BLaER1 (cell line): ENCODE measurements around the gene ZSWIM7.
A peak's percentile ranks its signal among the peaks of the same experiment; 100 is the strongest.
"Not testable (repeated sequence)": the region's sequence is repeated elsewhere in the genome, so short reads cannot be mapped to it uniquely, and the experiment has no call there.

Experiments
- H3K27ac ChIP-seq: shearing (Covaris generic); formaldehyde crosslinking; 2 replicates; pipeline ENCODE4 v1.8.1; 2022
- H3K27me3 ChIP-seq: shearing (Covaris generic); formaldehyde crosslinking; 2 replicates; pipeline ENCODE4 v1.8.1; 2022
- H3K36me3 ChIP-seq: shearing (Covaris generic); formaldehyde crosslinking; 2 replicates; pipeline ENCODE4 v1.8.1; 2022
- H3K4me1 ChIP-seq: shearing (Covaris generic); formaldehyde crosslinking; 2 replicates; pipeline ENCODE4 v1.8.1; 2022
- H3K4me2 ChIP-seq: shearing (Covaris generic); formaldehyde crosslinking; 2 replicates; pipeline ENCODE4 v1.8.1; 2022
- H3K4me3 ChIP-seq: shearing (Covaris generic); formaldehyde crosslinking; 2 replicates; pipeline ENCODE4 v1.8.1; 2022
- H3K9ac ChIP-seq: shearing (Covaris generic); formaldehyde crosslinking; 2 replicates; pipeline ENCODE4 v1.8.1; 2022
- H3K9me3 ChIP-seq: shearing (Covaris generic); formaldehyde crosslinking; 2 replicates; pipeline ENCODE4 v1.8.1; 2022
- H4K20me1 ChIP-seq: shearing (Covaris generic); formaldehyde crosslinking; 2 replicates; pipeline ENCODE4 v1.8.1; 2022
- Cebpa-rat ChIP-seq: shearing (Covaris generic); IDR thresholded peaks from 2 replicates; pipeline ENCODE4 v1.8.1; 2022

Gene ZSWIM7

GRCh38 chr17:15999974-16000827 is 697 bp upstream of the ZSWIM7 start:
- Histone ChIP-seq H3K27ac (peak overlapping the region; percentile 90), H3K9me3 (peaks cover 12% of the 10 kb centered on the region; the same call in 1 of the 2 replicates), H3K4me1 (peaks cover 25% of the 10 kb centered on the region)

GRCh38 chr17:15998031-15998562 is 1.4 kb downstream of the ZSWIM7 start:
- Histone ChIP-seq H3K4me2 (peak overlapping the region; percentile 86), H4K20me1 (peaks cover 32% of the 10 kb centered on the region), H3K27me3 (no peaks in the 10 kb centered on the region), H3K9ac (no peak overlapping the region), H3K4me3 (no peak overlapping the region), H3K36me3 (peaks cover 48% of the 10 kb centered on the region), H3K9me3 (peaks cover 12% of the 10 kb centered on the region; the same call in 1 of the 2 replicates), H3K27ac (no peak overlapping the region), H3K4me1 (peaks cover 25% of the 10 kb centered on the region)
- no peak for TF ChIP-seq Cebpa-rat

More at GRCh38 chr17:15999974-16000827, 697 bp upstream of the ZSWIM7 start:
- Histone ChIP-seq H3K4me3 (peak overlapping the region; percentile 90), H3K4me2 (peak overlapping the region; percentile 86), H3K9ac (peak overlapping the region; percentile 91), H4K20me1 (peaks cover 32% of the 10 kb centered on the region), H3K27me3 (no peaks in the 10 kb centered on the region), H3K36me3 (peaks cover 50% of the 10 kb centered on the region)
- TF ChIP-seq Cebpa-rat: no peak

GRCh38 chr17:15996322-15996721 is 3.2 kb downstream of the ZSWIM7 start:
- H3K4me1 ChIP-seq: peaks cover 26% of the 10 kb centered on the region
- TF ChIP-seq Cebpa-rat: peak; percentile 95

GRCh38 chr17:15981646-15982580 is 17.6 kb downstream of the ZSWIM7 start:
- no peak overlapping the region for H3K27ac ChIP-seq

More at GRCh38 chr17:15996322-15996721, 3.2 kb downstream of the ZSWIM7 start:
- Histone ChIP-seq H3K4me2 (no peak overlapping the region), H3K4me3 (no peak overlapping the region), H3K9me3 (peaks cover 2% of the 10 kb centered on the region; the same call in 1 of the 2 replicates), H4K20me1 (peaks cover 22% of the 10 kb centered on the region), H3K27me3 (no peaks in the 10 kb centered on the region), H3K36me3 (peaks cover 39% of the 10 kb centered on the region), H3K9ac (no peak overlapping the region), H3K27ac (no peak overlapping the region)

GRCh38 chr17:15981208-15981607 is 18.3 kb downstream of the ZSWIM7 start:
- Histone ChIP-seq H3K9me3 (peaks cover 8% of the 10 kb centered on the region; the same call in 1 of the 2 replicates), H4K20me1 (no peaks in the 10 kb centered on the region), H3K27ac (no peak overlapping the region), H3K9ac (no peak overlapping the region), H3K27me3 (no peaks in the 10 kb centered on the region), H3K4me1 (no peaks in the 10 kb centered on the region), H3K4me2 (no peak overlapping the region), H3K4me3 (no peak overlapping the region), H3K36me3 (peaks cover 87% of the 10 kb centered on the region)
- no peak for TF ChIP-seq Cebpa-rat

More at GRCh38 chr17:15981646-15982580, 17.6 kb downstream of the ZSWIM7 start:
- H3K9ac ChIP-seq: no peak overlapping the region
- no peak for TF ChIP-seq Cebpa-rat
- no peaks in the 10 kb centered on the region for H3K4me1 ChIP-seq
- H3K36me3 ChIP-seq: peaks cover 88% of the 10 kb centered on the region
- peaks cover 8% of the 10 kb centered on the region; the same call in 1 of the 2 replicates for H3K9me3 ChIP-seq
- no peaks in the 10 kb centered on the region for H3K27me3 ChIP-seq
- H3K4me3 ChIP-seq: no peak overlapping the region
- no peaks in the 10 kb centered on the region for H4K20me1 ChIP-seq
- H3K4me2 ChIP-seq: no peak overlapping the region

- not testable (repeated sequence) for H3K4me2 ChIP-seq, H3K27me3 ChIP-seq, H3K4me1 ChIP-seq, H4K20me1 ChIP-seq, H3K9ac ChIP-seq, H3K4me3 ChIP-seq, H3K27ac ChIP-seq, H3K9me3 ChIP-seq
- H3K36me3 ChIP-seq: peaks cover 84% of the 10 kb centered on the region
Measured at GRCh38 chr17:15979013-15979412, 20.5 kb downstream of the ZSWIM7 start.

- H4K20me1 ChIP-seq: no peaks in the 10 kb centered on the region
- H3K9ac ChIP-seq: no peak overlapping the region
- no peak for TF ChIP-seq Cebpa-rat
- peaks cover 8% of the 10 kb centered on the region; the same call in 1 of the 2 replicates for H3K9me3 ChIP-seq
- no peaks in the 10 kb centered on the region for H3K27me3 ChIP-seq
- H3K36me3 ChIP-seq: peaks cover 81% of the 10 kb centered on the region
- H3K4me3 ChIP-seq: no peak overlapping the region
- no peak overlapping the region for H3K4me2 ChIP-seq
- H3K27ac ChIP-seq: no peak overlapping the region
- H3K4me1 ChIP-seq: no peaks in the 10 kb centered on the region
Measured at GRCh38 chr17:15978606-15979005, 20.9 kb downstream of the ZSWIM7 start.

GRCh38 chr17:15977894-15978293 is 21.6 kb downstream of the ZSWIM7 start:
- Histone ChIP-seq H3K36me3 (peaks cover 74% of the 10 kb centered on the region), H4K20me1 (no peaks in the 10 kb centered on the region), H3K9me3 (peaks cover 8% of the 10 kb centered on the region; the same call in 1 of the 2 replicates), H3K4me2 (no peak overlapping the region), H3K27ac (no peak overlapping the region), H3K27me3 (no peaks in the 10 kb centered on the region), H3K9ac (no peak overlapping the region), H3K4me1 (no peaks in the 10 kb centered on the region), H3K4me3 (no peak overlapping the region)
- no peak for TF ChIP-seq Cebpa-rat

- no peak for TF ChIP-seq Cebpa-rat
- no peak overlapping the region for H3K4me3 ChIP-seq
- no peak overlapping the region for H3K4me2 ChIP-seq
- no peak overlapping the region for H3K27ac ChIP-seq
- no peaks in the 10 kb centered on the region for H3K27me3 ChIP-seq
- H3K4me1 ChIP-seq: peaks cover 3% of the 10 kb centered on the region
- H3K9ac ChIP-seq: no peak overlapping the region
- no peaks in the 10 kb centered on the region for H4K20me1 ChIP-seq
- peaks cover 43% of the 10 kb centered on the region for H3K36me3 ChIP-seq
- no peaks in the 10 kb centered on the region for H3K9me3 ChIP-seq
Measured at GRCh38 chr17:15973834-15974233, 25.7 kb downstream of the ZSWIM7 start.
